ENCODE measurements around the gene HOXA9.
A peak's percentile ranks its signal among the peaks of the same experiment; 100 is the strongest.

Gene HOXA9

DNA sequence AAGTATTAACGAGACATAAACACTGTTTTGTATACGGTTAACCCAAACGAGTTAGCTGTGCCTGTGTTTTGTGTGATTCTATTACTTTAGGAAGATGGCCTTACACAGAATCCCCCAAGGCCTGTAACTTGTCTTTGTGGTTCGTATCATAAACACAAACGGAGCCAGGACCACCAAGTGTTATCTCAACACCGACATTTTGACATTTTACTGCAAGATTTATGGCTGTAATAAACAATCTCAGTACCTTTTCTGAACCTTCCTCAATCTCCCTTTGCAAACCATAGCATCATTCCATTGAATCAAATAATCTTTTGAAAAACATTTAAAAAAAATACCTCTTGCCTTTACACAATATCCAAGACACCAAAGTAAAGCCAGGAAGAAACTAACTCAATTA lies 32.4 kb downstream of the HOXA9 start:
- H3K4me3 ChIP-seq (ENCODE audit: low read depth, low read length): no peak overlapping the region
- no peak overlapping the region for H3K27ac ChIP-seq

DNA sequence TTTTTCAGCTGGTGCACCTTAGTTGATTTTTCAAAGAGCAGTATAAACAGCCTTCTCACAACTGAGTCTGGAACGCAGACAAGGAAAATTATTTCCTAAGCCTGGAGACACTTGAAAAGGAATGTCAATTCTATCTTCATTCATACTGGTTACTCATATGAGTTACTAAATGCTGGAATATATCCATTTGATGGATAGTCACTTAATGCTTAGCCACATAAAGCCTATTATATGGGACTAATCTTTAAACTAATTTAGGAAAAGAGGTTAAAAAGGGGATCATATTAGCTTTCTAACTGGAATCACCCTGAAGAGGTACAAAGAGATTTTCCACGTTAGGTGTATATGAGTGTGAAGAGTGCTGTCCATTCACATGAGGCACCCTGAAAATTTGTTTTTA lies 33.1 kb downstream of the HOXA9 start:
- no peak for DNase-seq
- H3K4me3 ChIP-seq (ENCODE audit: low read depth, low read length): no peak overlapping the region
- peaks cover 99% of the 10 kb centered on the region for H3K27me3 ChIP-seq (replicated peaks)
- TF ChIP-seq, protein P1, sequence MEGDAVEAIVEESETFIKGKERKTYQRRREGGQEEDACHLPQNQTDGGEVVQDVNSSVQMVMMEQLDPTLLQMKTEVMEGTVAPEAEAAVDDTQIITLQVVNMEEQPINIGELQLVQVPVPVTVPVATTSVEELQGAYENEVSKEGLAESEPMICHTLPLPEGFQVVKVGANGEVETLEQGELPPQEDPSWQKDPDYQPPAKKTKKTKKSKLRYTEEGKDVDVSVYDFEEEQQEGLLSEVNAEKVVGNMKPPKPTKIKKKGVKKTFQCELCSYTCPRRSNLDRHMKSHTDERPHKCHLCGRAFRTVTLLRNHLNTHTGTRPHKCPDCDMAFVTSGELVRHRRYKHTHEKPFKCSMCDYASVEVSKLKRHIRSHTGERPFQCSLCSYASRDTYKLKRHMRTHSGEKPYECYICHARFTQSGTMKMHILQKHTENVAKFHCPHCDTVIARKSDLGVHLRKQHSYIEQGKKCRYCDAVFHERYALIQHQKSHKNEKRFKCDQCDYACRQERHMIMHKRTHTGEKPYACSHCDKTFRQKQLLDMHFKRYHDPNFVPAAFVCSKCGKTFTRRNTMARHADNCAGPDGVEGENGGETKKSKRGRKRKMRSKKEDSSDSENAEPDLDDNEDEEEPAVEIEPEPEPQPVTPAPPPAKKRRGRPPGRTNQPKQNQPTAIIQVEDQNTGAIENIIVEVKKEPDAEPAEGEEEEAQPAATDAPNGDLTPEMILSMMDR (IDR thresholded peaks at IDR 0.05; ENCODE audit: low read depth, low read length, missing control alignments): no peak
- H3K27ac ChIP-seq: no peak overlapping the region
- no peaks in the 10 kb centered on the region for H3K36me3 ChIP-seq (replicated peaks)
- in situ Hi-C loops (cut with HindIII; ENCODE audit: low pct_ligation_motif_present, low sequenced_read_pairs): no loop called here

More for the DNA sequence above, 32.4 kb downstream of the HOXA9 start:
- H3K27me3 ChIP-seq (replicated peaks): peaks cover 99% of the 10 kb centered on the region
- in situ Hi-C loops (cut with HindIII; ENCODE audit: low pct_ligation_motif_present, low sequenced_read_pairs): no loop called here
- H3K36me3 ChIP-seq (replicated peaks): no peaks in the 10 kb centered on the region
- TF ChIP-seq, protein P1 (IDR thresholded peaks at IDR 0.05; ENCODE audit: low read depth, low read length, missing control alignments): no peak
- no peak for DNase-seq

DNA sequence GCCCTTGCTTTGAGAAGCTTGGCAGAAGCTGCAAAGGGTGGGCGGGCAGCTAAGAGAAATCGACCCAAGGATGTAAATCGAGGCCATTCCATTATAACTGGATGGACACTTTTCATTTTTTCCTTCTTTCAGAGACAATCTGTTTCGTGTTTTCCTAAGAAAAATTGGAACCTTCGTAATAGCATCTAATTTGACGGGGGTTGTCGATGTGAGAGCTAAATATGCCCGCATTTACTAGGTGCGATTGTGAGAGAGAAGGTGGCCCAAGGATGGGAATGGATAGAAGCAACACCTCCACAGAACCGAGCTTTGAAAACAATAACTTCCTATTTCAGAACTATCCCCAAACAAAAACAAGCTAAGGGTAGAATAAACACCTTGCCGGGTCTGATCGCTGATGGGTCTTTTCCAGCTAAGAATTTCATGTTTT lies 33.9 kb downstream of the HOXA9 start:
- Histone ChIP-seq H3K27me3 (replicated peaks) (peaks cover 95% of the 10 kb centered on the region), H3K27ac (no peak overlapping the region), H3K4me3 (ENCODE audit: low read depth, low read length) (no peak overlapping the region), H3K36me3 (replicated peaks) (no peaks in the 10 kb centered on the region)
- DNase-seq: no peak
- in situ Hi-C loops (cut with HindIII; ENCODE audit: low pct_ligation_motif_present, low sequenced_read_pairs): no loop called here
- TF ChIP-seq, protein P1 (IDR thresholded peaks at IDR 0.05; ENCODE audit: low read depth, low read length, missing control alignments): no peak

- no peak within 1 kb of the TSS for H3K27ac ChIP-seq
- DNase-seq: no peak
- TF ChIP-seq, protein P1 (IDR thresholded peaks at IDR 0.05; ENCODE audit: low read depth, low read length, missing control alignments): no peak
- in situ Hi-C loops (cut with HindIII; ENCODE audit: low pct_ligation_motif_present, low sequenced_read_pairs): no loop called here
- peaks cover 92% of the 10 kb centered on the region for H3K27me3 ChIP-seq (replicated peaks)
- peak within 1 kb of the TSS; percentile 42 for H3K4me3 ChIP-seq (ENCODE audit: low read depth, low read length)
- H3K36me3 ChIP-seq (replicated peaks): no peaks in the 10 kb centered on the region
These were observed 34.6 kb downstream of the HOXA9 start, which contains the start of gene HOXA4 for GRCh38 chr7:27130540-27131389. Gene HOXA4 (minus strand): TSS chr7:27130757. CDS start chr7:27130733, 24 bp downstream.

- TF ChIP-seq, protein P1 (IDR thresholded peaks at IDR 0.05; ENCODE audit: low read depth, low read length, missing control alignments): no peak
- Histone ChIP-seq H3K27me3 (replicated peaks) (peaks cover 92% of the 10 kb centered on the region), H3K27ac (no peak overlapping the region), H3K4me3 (ENCODE audit: low read depth, low read length) (peak overlapping the region; percentile 30), H3K36me3 (replicated peaks) (no peaks in the 10 kb centered on the region)
- in situ Hi-C loops (cut with HindIII; ENCODE audit: low pct_ligation_motif_present, low sequenced_read_pairs): loop anchor here (10.0 kb wide), 1 partner anchor 275 kb away; no protein-coding TSS in a partner anchor
- DNase-seq: no peak
These were observed 35.4 kb downstream of the HOXA9 start for GRCh38 chr7:27129729-27130539.

Measured in brain microvascular endothelial cell (primary cell).